ENCODE data around the gene ZFYVE9. TPM values are rescaled to one million over a fixed set of nuclear protein-coding genes. Genes with fewer than 3 reads are reported as not detected.
A peak's percentile ranks its signal among the peaks of the same experiment; 100 is the strongest.

Gene ZFYVE9
- total RNA-seq, 4 donors from 2014 or later = 12.7 to 31.1 (median 16.2) TPM

DNA sequence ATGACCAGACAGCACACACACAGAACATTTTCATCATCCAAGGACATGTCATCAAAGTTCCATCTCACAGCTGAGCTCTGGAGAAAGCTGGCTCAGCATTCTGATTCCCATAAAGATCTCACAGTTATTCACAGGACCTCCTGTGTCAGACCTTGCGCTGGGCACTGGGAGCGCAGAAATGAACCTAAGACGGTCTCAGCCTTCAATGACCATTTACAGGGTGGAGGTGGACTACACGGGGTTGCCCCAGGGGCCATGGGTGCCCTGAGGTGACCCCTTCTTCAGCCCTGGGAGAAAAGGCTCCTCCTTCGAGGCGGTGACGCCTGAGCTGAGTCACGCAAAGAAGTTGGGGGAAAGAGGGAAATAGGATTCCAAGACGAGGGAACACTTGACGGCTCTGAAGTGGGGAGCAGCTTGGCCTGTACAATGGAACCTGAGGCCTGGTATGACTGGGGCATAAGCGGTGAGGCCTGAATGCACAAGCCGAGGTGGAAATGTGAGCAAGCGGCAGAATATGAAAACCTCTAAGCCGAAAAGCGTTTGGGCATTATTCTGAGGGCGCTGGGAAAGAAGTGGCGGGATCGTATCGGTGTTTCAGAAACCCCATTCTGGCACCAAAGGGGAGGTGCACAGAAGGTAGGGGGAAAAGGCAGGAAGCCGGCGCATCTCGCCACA is 223.3 kb downstream of the ZFYVE9 start:
- intact Hi-C loops (cut with DNase I) = no loop called here
- Histone ChIP-seq H3K36me3 (peaks cover 22 to 41% (median 27%) of the 10 kb centered on the region in 3 donors), H3K4me1 (peaks cover 21 to 51% (median 25%) of the 10 kb centered on the region in 3 donors), H3K27me3 (no peaks in the 10 kb centered on the region), H3K4me3 (peak overlapping the region; percentile 81 to 98 (median 86)), H3K27ac (peak overlapping the region; percentile 95 to 100 (median 97)), H3K9me3 (no peaks in the 10 kb centered on the region)
- TF ChIP-seq, protein P1, sequence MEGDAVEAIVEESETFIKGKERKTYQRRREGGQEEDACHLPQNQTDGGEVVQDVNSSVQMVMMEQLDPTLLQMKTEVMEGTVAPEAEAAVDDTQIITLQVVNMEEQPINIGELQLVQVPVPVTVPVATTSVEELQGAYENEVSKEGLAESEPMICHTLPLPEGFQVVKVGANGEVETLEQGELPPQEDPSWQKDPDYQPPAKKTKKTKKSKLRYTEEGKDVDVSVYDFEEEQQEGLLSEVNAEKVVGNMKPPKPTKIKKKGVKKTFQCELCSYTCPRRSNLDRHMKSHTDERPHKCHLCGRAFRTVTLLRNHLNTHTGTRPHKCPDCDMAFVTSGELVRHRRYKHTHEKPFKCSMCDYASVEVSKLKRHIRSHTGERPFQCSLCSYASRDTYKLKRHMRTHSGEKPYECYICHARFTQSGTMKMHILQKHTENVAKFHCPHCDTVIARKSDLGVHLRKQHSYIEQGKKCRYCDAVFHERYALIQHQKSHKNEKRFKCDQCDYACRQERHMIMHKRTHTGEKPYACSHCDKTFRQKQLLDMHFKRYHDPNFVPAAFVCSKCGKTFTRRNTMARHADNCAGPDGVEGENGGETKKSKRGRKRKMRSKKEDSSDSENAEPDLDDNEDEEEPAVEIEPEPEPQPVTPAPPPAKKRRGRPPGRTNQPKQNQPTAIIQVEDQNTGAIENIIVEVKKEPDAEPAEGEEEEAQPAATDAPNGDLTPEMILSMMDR (IDR thresholded peaks at IDR 0.05) = no peak
- TF ChIP-seq POLR2A (IDR thresholded peaks at IDR 0.05) = peak in 1 of 4 donors; percentile 10
- 5 to 10% methylated on average over 18 to 20 of the region's 22 CpGs for WGBS, 2 donors
- no peak for DNase-seq

DNA sequence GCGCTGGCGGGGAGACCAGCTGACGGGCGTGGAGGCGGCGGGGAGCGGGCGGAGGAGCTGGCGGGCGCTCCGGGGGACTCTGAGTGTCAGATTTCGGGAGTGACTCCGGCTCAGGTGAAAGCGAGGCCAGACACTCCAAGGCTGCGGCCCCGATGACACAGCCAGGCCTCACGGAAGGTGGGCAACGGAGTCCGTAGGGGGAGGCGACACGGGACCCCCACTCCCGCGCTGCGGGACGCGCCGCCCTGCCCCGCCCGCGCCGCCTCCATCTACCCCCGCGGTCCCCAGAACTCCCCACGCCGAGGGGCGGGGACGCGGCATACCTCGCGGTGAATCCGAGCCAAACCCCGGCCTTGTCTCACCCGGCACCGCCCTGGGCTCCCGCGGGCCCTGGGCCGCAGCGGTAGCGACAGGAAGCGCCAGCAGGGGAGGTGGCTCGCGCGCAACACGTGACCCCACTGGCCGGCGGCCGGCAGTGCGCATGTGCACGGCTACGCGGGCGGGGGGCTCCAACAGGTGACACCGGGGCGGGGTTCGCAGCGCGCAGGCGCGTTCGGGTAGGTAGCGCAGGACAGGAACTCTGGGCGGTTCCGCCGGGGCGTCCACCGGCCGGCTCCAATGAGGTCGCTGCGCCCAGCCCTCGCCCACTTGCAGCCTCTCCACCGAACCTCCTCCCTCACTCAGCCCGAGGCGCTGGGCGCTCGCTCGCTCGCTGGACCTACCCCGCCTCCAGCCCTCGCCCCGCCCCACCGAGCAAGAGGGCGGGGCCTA is 224.0 kb downstream of the ZFYVE9 start, which contains the start of gene CC2D1B:
Gene CC2D1B, minus strand, starts transcription at position 460 of the 771 bp plus-strand sequence. CDS start 1,585 bp downstream, outside the sequence.
- peak within 1 kb of the TSS; percentile 81 to 98 (median 86) for H3K4me3 ChIP-seq
- WGBS, 2 donors = 0% methylated on average over 3 to 18 of the region's 92 CpGs
- H3K4me1 ChIP-seq = peaks cover 21 to 51% (median 25%) of the 10 kb centered on the region in 3 donors
- peaks cover 15 to 34% (median 20%) of the 10 kb centered on the region in 3 donors for H3K36me3 ChIP-seq
- H3K9me3 ChIP-seq = no peaks in the 10 kb centered on the region
- intact Hi-C loops (cut with DNase I) = no loop called here
- no peaks in the 10 kb centered on the region for H3K27me3 ChIP-seq
- peak; percentile 88 for DNase-seq
- TF ChIP-seq, protein P1 (IDR thresholded peaks at IDR 0.05) = peak in 5 of 6 experiments; percentile 16 to 58 (median 53)
- TF ChIP-seq POLR2A (IDR thresholded peaks at IDR 0.05) = peak in 3 of 4 donors; percentile 87 to 94 (median 94)
- peak within 1 kb of the TSS; percentile 95 to 100 (median 97) for H3K27ac ChIP-seq

- TF ChIP-seq, protein P1 (IDR thresholded peaks at IDR 0.05) = no peak
- no peak for TF ChIP-seq POLR2A (IDR thresholded peaks at IDR 0.05)
- H3K4me3 ChIP-seq = peak overlapping the region; percentile 81 to 98 (median 86)
- peaks cover 9 to 29% (median 14%) of the 10 kb centered on the region in 3 donors for H3K36me3 ChIP-seq
- intact Hi-C loops (cut with DNase I) = no loop called here
- DNase-seq = no peak
- no peaks in the 10 kb centered on the region for H3K27me3 ChIP-seq
- peaks cover 21 to 51% (median 25%) of the 10 kb centered on the region in 3 donors for H3K4me1 ChIP-seq
- WGBS, 2 donors = 22 to 24% methylated on average over 6 to 7 of the region's 8 CpGs
- no peaks in the 10 kb centered on the region for H3K9me3 ChIP-seq
- H3K27ac ChIP-seq = peak overlapping the region; percentile 95 to 100 (median 97)
Observed at GRCh38 chr1:52366517-52366827, 224.6 kb downstream of the ZFYVE9 start.

DNA sequence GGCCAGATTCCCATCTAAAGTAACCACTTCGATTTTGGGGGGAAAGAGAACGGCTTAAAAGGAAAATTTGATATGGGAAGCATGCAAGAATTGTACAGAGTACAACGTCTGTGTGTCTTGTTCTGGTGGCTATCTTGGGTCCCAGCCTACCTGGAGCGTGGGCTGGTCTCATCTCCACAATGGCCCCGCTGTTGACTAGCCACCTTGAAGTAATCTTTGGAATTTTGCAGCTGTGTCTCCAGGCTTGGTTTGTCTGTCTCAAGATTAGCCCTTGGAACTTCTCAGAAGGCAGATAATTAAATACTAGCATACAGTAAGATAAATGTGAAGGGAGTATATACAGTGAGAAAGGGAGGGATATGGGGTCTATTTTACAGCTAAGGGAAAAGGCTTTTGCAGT is 225.4 kb downstream of the ZFYVE9 start:
- no peaks in the 10 kb centered on the region for H3K9me3 ChIP-seq
- peaks cover 21 to 51% (median 25%) of the 10 kb centered on the region in 3 donors for H3K4me1 ChIP-seq
- no peak for DNase-seq
- intact Hi-C loops (cut with DNase I) = no loop called here
- peak overlapping the region in 1 of 4 donors; percentile 97 for H3K27ac ChIP-seq
- 84 to 88% methylated on average over 5 of the region's 5 CpGs for WGBS, 2 donors
- H3K36me3 ChIP-seq = peaks cover 1 to 21% (median 6%) of the 10 kb centered on the region in 3 donors
- no peaks in the 10 kb centered on the region for H3K27me3 ChIP-seq
- TF ChIP-seq, protein P1 (IDR thresholded peaks at IDR 0.05) = no peak
- no peak for TF ChIP-seq POLR2A (IDR thresholded peaks at IDR 0.05)
- no peak overlapping the region for H3K4me3 ChIP-seq

Measured in esophagus squamous epithelium (tissue), 5 donors.